A673 (cell line): ENCODE data around the gene CCR8. TPM values are rescaled to one million over a fixed set of nuclear protein-coding genes. Genes with fewer than 3 reads are reported as not detected.

Experiments used
- BruUV-seq: library from RNA; stranded (reverse); fragments of 400-500 nt; replicated peaks from 2 replicates; lab custom pipeline; 2021; lab: Mats Ljungman, UMichigan
- CTCF ChIA-PET: fragments of 300-600 bp; sonication (Branson Sonifier 250); formaldehyde crosslinking; loops from one replicate; lab custom pipeline; 2022; ENCODE audit warnings: antibody characterized with exemption; lab: Charles Lee
- POLR2A ChIA-PET: fragments of 300-600 bp; sonication (Branson Sonifier 250); formaldehyde crosslinking; loops from one replicate; lab custom pipeline; 2022; ENCODE audit warnings: antibody characterized with exemption; ENCODE audit not compliant: low non-redundant PET; lab: Charles Lee
- DNase-seq: peaks from one replicate; pipeline ENCODE4 v3.0.0-alpha.2; 2015; ENCODE audit warnings: low spot score
- H3K27ac ChIP-seq: fragments of 200-600 bp; sonication (generic); 2 replicates; pipeline ENCODE4 v1.5.1; 2016; ENCODE audit warnings: mixed run types, low read depth, mild to moderate bottlenecking, mixed read lengths, antibody characterized with exemption, low read length; ENCODE audit not compliant: poor library complexity, severe bottlenecking
- H3K27me3 ChIP-seq: fragments of 200-600 bp; sonication (generic); replicated peaks from 2 replicates; pipeline ENCODE4 v1.6.1; 2017; ENCODE audit warnings: mixed run types, low read depth, mild to moderate bottlenecking, mixed read lengths, antibody characterized with exemption, low read length; ENCODE audit not compliant: insufficient read depth, poor library complexity
- H3K36me3 ChIP-seq: fragments of 200-600 bp; sonication (generic); 2 replicates; pipeline ENCODE4 v1.6.1; 2016; ENCODE audit warnings: mixed run types, mild to moderate bottlenecking, mixed read lengths, antibody characterized with exemption, low read length; ENCODE audit not compliant: insufficient read depth, poor library complexity, severe bottlenecking
- H3K4me1 ChIP-seq: fragments of 200-600 bp; sonication (generic); 2 replicates; pipeline ENCODE4 v1.6.1; 2017; ENCODE audit warnings: mixed run types, mild to moderate bottlenecking, mixed read lengths, antibody characterized with exemption, low read length; ENCODE audit not compliant: insufficient read depth, poor library complexity, severe bottlenecking
- H3K4me3 ChIP-seq: fragments of 200-600 bp; sonication (generic); 2 replicates; pipeline ENCODE4 v1.5.1; 2016; ENCODE audit warnings: low read depth, mixed run types, mild to moderate bottlenecking, mixed read lengths, low read length; ENCODE audit not compliant: poor library complexity, severe bottlenecking
- H3K9me3 ChIP-seq: fragments of 200-600 bp; sonication (generic); 2 replicates; pipeline ENCODE4 v1.6.1; 2016; ENCODE audit warnings: mixed run types, low read depth, mild to moderate bottlenecking, mixed read lengths, antibody characterized with exemption, low read length; ENCODE audit not compliant: poor library complexity, severe bottlenecking
- CTCF ChIP-seq: fragments of 300-800, 200-600 bp; sonication (generic); conservative IDR thresholded peaks from 2 replicates; pipeline ENCODE4 v1.5.1; 2017; ENCODE audit warnings: low read depth, mild to moderate bottlenecking, antibody characterized with exemption, low read length, moderate library complexity, mixed read lengths
- EZH2 ChIP-seq: fragments of 200-600 bp; sonication (generic); IDR thresholded peaks from 2 replicates; pipeline ENCODE4 v1.6.1; 2017; ENCODE audit warnings: borderline replicate concordance, low read depth, mild to moderate bottlenecking, mixed read lengths, antibody characterized with exemption, low read length; ENCODE audit not compliant: poor library complexity, severe bottlenecking
- intact Hi-C: fragments of 100-400 bp; cut with micrococcal nuclease; formaldehyde crosslinking; loops from one replicate; pipeline ENCODE4 v1.10.0; 2022; ENCODE audit not compliant: unreplicated experiment
- total RNA-seq: library from RNA; stranded (reverse); gene quantifications from 2 replicates; pipeline ENCODE4 v1.2.3, GENCODE V29; 2021

Gene CCR8
- total RNA-seq, 1 experiment from 2014 or later = not detected

- intact Hi-C loops = no loop called here
- H3K27me3 ChIP-seq = no peaks in the 10 kb centered on the region
- TF ChIP-seq CTCF = no peak
- no peak for TF ChIP-seq EZH2
- H3K36me3 ChIP-seq = no peaks in the 10 kb centered on the region
- no peak overlapping the region for H3K4me3 ChIP-seq
- no peaks in the 10 kb centered on the region for H3K9me3 ChIP-seq
- no peak for DNase-seq
- H3K27ac ChIP-seq = no peak overlapping the region
- no peaks in the 10 kb centered on the region for H3K4me1 ChIP-seq
- ChIA-PET CTCF (no interaction called here), POLR2A (no interaction called here)
- no TSS peak for BruUV-seq
These were observed 51.9 kb downstream of the CCR8 start for GRCh38 chr3:39381432-39381831.

Other genes with a start within 250 kb of the CCR8 start
- 24.3 and 29.2 TPM in 2 replicates for gene GORASP1, start 222.1 kb upstream of the CCR8 start, total RNA-seq
- 1.4 and 2.1 TPM in 2 replicates for gene TTC21A, start 222.0 kb upstream of the CCR8 start, total RNA-seq
- gene CSRNP1, start 176.1 kb upstream of the CCR8 start, total RNA-seq = 7.1 and 9.7 TPM in 2 replicates
- gene XIRP1, start 137.1 kb upstream of the CCR8 start, total RNA-seq = not detected in 2 replicates
- not detected in 2 replicates for gene CX3CR1, start 49.7 kb upstream of the CCR8 start, total RNA-seq
- gene SLC25A38, start 53.7 kb downstream of the CCR8 start, total RNA-seq = 13.7 and 15.6 TPM in 2 replicates
- 944 and 994 TPM in 2 replicates for gene RPSA, start 77.0 kb downstream of the CCR8 start, total RNA-seq
- gene MOBP, start 138.0 kb downstream of the CCR8 start, total RNA-seq = 0.19 and 0.22 TPM in 2 replicates